C4-2B (cell line): ENCODE measurements around the gene REXO5.

Source experiments
- H3K27ac ChIP-seq: fragments of 450-650 bp; 2 replicates; pipeline ENCODE4 v1.5.1; 2017
- ZFX ChIP-seq: fragments of 450-650 bp; IDR thresholded peaks from 2 replicates; pipeline ENCODE4 v1.6.1; 2017
- TF ChIP-seq, protein P1 (sequence below): fragments of 450-650 bp; conservative IDR thresholded peaks from 2 replicates; pipeline ENCODE4 v1.5.1; 2017; ENCODE audit warnings: mild to moderate bottlenecking

The REXO5 gene

DNA sequence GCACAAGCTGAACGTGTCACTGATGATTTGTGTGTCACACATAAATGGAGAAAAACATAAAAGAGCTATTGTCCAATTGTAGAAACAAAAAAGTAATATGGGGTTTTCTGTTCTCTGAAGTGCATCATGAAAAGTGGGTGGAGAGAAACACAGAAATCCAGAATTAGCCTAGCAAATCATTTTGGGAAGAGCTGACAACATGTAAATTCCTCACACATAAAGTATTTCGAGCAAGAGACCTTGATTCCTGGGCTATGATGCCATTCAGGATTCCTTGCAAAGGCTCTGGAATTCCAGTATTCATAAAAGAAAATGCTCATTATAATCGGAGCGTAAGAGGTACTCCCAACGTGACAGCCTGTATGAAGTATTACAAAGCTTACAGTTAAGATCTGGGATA lies 92.7 kb downstream of the REXO5 start:
- H3K27ac ChIP-seq, result no peak overlapping the region
- TF ChIP-seq, protein P1, sequence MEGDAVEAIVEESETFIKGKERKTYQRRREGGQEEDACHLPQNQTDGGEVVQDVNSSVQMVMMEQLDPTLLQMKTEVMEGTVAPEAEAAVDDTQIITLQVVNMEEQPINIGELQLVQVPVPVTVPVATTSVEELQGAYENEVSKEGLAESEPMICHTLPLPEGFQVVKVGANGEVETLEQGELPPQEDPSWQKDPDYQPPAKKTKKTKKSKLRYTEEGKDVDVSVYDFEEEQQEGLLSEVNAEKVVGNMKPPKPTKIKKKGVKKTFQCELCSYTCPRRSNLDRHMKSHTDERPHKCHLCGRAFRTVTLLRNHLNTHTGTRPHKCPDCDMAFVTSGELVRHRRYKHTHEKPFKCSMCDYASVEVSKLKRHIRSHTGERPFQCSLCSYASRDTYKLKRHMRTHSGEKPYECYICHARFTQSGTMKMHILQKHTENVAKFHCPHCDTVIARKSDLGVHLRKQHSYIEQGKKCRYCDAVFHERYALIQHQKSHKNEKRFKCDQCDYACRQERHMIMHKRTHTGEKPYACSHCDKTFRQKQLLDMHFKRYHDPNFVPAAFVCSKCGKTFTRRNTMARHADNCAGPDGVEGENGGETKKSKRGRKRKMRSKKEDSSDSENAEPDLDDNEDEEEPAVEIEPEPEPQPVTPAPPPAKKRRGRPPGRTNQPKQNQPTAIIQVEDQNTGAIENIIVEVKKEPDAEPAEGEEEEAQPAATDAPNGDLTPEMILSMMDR, result no peak
- no peak for TF ChIP-seq ZFX
